GM21423 (cell line): ENCODE results near the gene ZFYVE28.
A peak's percentile ranks its signal among the peaks of the same experiment; 100 is the strongest.

ENCODE experiments used
- ATAC-seq: cut with Tn5 transposase; IDR thresholded peaks from one replicate; pipeline ENCODE4 v1.9.1; 2021; ENCODE audit warnings: mild to moderate bottlenecking, moderate library complexity; ENCODE audit not compliant: unreplicated experiment

Gene ZFYVE28

DNA sequence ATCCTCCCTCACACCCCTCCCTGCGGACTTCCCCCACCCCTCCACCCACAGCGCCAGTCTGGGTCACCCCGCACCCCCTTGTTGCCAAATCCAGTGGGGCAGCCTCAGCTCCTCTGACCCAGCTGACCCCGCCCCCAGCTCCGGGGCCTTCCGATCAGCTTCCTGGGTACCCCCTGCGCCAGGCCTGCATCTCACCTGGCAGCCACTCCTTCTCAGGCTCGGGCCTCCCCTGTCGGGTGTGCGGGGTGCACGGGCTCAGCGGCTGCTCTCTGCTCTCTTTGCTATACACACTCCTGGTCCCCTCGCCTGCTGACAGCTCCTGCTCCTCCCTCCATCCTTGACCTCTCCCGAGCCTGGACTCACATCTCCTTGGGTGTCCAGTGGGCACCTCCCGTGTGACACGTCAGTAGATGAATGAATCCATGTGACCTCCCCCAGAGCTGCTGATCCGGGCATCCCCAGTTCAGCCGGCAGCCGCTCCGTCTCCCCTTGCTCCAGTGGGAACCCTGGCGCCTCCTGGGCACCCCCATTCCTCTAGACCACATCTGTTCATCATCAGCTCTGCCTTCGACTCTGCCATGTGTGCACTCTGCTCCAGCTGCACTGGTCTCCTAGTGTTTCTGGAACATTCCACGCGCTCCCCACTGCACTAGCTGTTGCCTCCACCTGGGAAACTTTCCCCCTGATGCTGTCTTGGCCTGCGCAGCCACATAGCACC is 10.2 kb upstream of the ZFYVE28 start:
- ATAC-seq, result no peak

DNA sequence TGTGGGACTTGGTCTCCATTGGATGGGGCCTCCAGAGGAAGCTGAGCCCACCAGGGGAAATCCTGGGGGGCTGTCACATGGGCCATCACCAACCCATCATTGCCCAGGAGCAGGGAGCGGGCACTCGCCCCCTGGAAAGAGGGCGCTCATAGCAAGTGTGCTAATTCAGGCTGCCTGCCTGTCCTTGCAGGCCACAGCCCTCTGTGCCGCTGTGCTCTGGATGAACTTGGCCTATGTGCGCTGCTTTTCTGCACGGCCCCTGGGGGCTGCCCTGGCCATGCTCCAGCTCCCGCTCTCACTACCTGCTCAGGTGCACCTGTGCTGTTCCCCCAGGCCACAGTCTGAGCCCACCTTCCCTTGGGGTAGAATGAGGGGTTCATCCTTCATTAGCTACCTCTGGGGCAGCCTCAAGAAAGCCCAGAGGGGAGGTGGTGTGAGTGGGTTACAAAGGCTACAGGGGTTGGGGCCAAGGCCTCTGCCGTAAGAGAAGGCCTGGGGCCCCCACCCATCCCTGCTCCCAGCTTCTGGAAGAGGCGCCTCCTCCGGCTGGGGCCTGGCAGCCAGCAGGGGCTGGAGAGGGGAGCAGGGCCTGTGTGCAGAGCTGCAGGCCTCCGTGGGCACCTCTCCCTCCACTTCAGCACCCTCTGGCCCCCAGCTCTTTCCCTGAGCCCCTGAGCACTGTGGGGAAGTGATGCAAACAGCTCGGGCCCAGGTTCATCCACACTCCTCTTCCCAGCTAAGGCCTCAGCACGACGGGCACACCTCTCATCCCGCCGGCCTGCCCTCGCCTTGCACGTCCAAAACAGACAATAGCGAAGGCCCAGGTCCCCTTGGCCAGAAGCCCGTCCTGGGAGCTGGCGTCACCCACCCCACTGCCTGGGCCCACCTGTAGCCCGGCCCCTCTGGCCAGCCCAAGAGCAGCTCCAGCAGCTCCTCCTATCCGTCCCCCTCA is 9.2 kb upstream of the ZFYVE28 start:
- ATAC-seq, result no peak

DNA sequence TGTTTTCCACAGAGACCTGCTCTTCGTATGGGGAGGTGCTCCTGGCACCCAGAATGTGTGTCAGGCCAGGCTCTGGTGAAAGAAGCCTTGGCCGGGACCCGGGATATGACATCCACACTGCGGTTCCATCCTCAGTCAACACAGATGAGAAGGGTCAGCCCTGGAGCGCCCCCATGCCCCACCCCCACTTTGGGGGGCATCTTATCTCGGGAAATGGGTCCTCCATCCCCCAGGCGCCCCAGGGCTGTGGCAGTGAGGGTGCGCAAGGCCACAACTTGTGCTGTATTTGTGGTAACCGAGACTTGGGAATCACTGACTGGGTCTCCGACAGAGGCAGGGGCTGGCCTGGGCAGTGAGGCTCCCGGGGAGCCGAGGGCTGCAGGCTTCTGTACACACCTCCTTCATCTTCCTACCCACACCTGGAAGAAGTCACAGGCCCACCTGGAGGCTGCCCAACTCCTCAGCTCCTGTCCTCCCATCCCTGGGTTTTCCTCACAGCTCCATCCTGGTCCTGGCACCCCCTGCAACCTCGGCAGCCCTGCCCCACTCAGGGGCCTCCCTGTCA is 8.3 kb upstream of the ZFYVE28 start:
- ATAC-seq, result no peak

DNA sequence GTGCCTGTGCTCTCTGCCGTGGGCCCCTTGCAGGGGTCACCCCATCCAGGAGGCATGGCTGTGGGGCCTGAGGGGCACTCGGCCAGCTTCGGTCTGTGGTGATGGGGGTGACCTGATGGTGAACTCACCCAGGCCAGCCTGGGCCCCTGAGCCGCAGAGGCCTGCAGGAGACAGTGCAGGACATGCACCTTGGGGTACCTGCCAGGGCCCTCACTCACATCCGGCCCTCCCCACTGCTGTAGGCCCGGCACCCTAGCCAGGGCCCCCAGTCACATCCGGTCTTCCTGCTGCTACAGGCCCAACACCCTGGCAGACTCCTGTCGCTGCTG is 7.6 kb upstream of the ZFYVE28 start:
- no peak for ATAC-seq

DNA sequence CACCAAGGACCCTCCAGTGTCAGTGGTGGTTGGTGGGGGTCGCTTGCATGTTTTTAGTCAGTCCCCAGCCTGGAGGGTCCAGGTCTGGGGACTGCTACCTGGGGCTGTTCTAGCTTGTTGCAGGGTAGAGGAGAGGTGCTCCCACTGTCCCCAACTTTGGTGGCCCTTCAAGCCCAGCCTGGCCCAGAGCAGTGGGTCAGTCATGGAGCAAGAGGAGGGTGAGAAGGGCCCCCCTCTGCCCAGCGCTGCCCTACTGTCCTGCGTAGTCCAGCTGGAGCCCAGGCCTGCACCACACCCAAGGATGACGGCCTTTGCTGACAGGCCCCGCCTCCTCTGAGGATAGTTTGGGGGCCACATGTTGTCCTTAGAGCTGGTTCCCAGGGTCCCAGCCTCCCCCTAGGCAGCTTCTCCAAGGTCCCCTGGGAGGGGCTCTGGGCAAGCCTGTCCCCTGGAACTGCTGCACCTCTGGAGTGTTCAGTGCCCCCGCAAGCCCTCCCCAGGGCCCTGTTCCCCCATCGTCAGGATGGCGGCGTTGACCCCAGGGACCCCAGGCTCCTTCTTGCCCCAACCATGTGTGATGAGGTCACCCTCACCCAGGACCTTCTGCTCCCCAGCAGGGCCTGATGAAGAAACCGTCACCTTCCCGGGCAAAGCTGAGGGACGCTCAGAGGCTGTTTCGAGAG is 7.1 kb upstream of the ZFYVE28 start:
- no peak for ATAC-seq

DNA sequence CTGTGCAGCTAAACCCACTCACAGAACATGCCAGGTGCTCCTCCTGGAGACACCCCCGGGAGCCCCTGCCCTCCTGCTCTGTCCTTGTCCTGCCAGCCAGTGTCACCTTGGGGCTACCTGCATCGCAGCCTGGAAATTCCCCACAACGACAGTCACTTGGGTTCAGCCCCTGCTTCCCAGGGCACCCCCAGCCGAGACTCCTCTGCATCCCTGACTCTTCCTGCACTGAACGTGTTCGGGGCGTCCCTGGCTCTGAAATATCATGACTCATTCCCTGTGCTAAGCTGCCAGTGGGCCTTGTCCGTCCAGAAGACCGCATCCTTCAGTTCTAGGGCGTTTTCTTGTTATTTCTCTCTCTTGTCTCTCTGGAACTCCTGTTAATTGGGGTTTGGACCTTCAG is 6.1 kb upstream of the ZFYVE28 start:
- no peak for ATAC-seq

DNA sequence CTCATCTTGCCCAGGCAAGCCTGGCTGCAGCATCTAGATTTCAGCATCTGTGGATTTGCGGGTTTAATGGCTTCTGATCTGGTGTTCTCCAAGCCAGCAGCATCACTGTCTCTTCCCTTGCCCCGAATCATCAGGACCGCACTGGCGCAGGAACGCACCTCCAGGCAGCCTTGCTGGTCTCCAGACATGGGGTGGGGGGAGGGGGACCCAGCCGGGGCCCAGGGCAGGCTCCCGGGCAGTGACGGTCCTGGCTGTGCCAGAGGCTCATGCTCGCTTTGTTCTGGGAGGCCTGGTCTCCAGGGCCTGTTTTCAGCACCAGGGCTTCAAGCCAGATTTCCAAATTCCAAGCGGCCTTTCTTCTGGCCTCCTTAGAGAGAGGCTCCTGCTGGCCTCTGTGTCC is 5.2 kb upstream of the ZFYVE28 start:
- no peak for ATAC-seq

DNA sequence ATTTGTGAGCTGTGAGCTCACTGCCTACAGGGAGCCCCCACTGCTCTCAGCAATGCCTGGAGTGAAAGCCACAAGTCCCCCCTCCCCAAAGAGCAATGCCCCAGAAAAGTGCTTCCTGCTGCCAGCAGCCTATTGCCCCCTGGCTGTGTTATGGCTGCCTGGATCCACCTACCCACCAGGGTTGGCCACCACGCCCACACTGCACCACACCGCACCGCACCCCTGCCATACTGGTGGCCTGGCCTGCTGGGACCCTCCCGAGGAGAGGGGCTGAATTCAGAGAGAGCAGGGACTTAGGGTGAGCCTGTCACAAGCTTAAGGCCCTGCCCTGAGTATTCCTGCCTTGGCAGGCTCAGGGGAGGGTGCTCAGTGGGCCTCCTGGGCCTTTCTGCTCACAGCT is 4.6 kb upstream of the ZFYVE28 start:
- no peak for ATAC-seq

DNA sequence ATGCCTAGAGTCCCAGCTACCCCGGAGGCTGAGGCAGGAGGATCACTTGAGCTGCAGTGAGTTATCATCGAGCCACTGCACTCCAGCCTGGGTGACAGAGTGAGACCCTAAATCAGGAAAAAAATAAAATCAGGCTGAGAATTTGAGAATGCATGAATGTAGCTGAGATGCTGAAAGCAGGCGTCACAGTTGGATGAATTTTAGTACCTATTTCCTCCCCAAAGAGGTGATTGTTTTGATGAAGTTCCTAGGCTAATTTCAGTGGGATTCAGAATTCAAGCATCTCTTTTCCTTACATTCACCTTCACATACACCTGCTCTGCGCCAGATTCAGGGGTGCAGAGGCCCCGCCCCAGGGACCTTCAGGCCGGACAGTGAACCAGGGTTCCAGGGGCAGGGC is 3.5 kb upstream of the ZFYVE28 start:
- no peak for ATAC-seq

DNA sequence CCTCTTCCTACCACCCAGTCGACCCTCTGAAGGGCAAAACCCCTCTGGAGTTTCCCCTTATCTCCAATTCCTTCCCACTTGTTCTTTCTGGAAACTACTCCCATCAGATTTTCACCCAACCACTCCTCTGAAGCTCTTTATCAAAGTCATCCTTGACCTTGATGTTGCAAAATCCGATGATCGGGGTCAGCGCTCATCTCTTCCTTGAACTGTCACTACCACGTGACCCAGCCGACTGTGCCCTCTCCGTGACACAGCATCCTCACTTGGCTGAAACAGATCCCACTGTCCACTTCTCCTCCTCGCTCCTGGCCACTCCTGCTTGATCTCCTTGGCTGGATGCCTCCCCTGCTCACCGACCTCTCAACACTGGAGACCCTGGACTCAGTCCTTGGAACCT is 1.4 kb upstream of the ZFYVE28 start:
- ATAC-seq, result no peak

DNA sequence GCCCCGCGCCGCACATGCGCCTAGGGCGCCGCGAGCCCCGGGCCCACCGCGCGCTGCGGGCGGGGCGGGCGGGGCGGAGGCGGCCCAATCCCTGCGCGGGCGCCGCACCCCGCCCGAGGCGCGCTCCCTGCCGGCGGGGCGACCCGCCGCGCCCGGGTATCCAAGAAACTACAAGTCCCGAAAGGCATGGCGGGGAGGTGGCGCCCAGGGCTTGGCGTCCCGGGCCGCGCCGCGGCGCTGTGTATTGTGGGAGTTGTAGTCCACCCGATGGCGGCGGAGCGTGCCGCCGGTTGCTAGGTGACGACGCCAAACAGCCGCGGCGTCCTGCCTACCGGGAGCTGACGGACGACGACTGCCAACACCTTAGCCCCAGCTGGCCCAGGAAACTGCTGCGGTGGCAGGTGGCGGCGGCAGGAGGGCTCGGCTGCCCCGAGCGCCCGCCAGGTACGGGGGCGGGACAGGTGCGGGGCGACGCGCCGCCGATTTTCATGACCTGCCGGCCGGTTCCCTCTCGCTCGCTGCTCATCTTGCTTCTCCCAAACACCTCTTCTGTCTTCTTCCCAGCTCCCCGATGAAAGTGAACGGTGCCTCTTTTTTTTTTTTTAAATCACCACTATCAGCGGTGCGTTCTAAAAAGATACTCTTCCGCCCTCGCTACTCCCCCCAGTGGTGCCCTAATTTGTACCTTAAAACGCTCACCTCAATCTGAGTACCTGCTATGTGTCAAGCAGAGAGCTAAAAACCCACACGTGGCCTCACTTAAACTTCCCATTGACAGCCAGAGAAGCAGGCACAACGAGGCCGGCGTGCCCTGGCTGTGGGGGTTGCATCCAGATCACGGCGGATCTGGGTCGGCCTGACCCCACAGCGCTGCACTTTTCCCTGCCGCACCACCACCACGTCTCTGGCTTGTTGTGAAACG is 466 bp upstream of the ZFYVE28 start, which contains the start of gene CFAP99:
TSS of gene CFAP99 (plus strand) at position 306 of the 922 bp plus-strand sequence.
- peak; percentile 93 for ATAC-seq

DNA sequence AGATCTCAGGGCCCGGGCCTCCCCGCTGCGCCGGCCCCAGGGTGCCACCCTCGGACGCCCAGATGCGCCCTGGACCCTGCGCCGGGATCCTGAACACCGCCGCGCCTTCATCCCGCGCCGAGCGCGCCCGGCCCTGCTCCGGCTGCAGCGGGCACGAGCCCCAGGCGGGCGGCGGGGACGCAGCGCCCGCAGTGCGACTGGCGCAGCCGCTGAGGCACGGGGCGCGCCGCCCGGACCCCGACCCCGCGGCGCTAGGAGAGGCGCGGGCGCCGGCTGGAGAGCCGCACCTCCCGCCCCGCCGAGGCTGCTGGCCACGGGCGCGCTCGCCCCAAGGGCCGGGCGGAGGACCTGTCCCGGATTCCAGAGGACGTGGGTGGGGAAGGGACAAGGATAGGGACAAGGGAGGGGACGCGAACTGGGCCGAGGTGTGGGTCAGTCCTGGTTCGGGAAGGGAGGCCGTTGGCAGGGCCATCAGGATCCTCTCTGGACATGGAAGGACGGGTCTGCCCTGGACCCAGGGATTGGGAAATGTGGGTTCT is 1.1 kb downstream of the ZFYVE28 start:
- no peak for ATAC-seq

DNA sequence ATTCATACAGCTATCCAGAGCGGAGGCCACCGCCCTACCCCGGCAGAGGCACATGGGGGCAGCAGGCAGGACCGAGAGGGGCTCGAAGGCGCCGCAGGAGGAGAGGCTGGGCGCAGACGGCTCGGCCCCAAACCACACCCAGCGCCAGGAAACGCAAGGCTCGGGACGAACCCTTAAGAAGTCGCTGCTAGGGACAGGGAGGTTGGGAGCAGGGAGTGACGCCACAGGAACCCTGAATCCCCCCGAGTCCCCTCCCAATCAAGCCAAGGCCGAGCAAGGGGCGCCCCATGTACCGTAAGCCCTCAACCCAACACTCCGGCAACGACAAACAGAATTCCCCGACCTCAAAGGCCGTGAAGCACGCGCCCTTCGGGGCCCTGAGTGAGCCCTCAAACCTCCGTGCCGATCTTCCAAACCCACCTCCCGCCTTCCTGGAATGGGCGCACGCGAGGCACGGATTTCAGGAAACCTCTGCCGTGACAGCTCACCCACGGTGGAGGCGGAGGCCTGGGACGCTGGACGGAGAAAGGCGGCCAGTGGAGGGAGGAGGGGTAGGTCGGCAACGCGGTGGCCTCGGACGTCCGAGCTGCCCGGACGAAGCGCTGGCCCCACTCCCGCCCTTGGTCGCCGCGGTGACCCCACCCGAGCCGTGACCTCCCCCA is 1.8 kb downstream of the ZFYVE28 start:
- no peak for ATAC-seq

DNA sequence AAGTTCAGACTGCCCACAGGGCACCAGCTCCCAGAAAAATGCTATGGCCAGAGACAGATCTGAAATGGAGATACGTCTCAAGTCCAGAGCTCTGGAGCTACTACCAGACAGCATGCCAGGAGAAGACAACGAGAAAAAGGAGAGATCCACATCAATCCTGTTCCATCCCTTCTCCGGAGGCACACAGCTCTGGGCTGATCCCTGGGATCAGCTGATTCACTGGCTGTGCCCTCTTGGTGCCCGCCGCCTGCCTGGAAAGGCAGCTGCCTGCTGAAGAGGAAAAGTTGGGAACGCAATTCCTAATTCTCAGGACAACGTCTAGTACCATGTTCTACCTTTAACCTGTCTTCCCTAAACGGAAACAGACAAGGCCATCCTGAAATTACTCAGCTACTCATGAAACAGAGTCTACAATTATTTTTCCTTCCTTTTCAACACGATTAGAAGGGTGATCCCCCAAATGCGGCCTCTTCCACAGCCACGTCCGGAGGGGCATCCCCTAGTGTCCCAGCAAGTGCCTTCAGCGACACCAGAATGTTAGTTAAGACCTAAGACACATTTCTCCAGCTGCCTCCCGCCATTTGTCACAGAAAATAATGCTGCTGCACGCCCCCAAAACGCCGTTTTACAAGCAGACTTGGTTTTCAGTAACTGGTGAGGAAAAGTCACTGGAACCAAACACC is 2.4 kb downstream of the ZFYVE28 start:
- ATAC-seq, result no peak

DNA sequence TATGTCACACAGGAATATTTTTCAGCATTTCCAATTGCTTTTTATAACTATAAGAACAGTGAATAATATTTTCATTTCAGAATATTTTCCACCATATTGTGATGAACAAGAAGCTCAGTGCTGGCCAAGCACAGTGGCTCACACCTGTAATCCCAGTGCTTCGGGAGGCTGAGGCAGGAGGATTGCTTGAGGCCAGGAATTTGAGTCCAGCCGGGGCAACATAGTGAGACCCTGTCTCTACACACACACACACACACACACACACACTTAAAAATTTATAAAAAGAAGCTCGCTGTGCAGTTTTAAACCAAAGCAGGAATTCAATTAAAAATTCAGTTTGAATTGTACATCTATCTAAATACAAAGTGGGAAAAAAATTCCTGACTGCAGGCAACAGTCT is 3.2 kb downstream of the ZFYVE28 start:
- no peak for ATAC-seq

DNA sequence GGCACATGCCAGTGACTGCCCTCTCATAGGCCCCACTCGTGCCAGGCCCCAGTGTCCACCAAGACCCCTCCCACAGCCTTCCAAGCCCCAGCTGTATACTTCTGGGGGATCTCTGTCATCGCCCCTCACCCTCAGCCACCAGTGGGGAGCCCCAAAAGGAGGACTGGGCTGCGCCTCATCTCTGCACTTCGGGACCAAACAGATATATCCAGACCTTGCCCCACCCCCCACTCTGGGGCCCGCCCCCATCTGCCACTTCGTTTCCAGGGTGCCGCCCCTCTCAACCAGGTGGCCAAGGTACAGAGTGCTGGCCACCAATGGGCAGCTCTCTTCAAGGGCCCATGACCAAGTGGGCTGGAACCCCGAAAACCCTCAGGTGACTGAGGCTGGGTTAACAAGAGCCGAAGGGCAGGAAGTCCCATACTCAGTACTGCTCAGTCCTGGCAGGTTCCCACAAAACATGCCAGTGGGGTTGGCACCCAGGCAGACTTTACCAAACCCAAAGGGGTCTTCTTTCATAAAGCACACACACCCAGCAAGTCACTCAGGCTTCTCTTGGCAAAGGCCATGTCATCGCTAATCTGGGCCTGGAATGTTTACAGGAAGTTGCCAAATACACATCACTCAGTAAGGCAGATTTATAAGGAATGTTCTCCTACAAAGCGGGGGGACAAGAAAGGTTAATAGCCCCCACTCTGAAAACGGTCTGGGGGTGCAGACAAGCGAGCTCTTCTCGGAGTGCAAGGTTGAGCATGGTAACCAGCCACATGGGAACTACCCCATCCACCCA is 4.4 kb downstream of the ZFYVE28 start:
- no peak for ATAC-seq

DNA sequence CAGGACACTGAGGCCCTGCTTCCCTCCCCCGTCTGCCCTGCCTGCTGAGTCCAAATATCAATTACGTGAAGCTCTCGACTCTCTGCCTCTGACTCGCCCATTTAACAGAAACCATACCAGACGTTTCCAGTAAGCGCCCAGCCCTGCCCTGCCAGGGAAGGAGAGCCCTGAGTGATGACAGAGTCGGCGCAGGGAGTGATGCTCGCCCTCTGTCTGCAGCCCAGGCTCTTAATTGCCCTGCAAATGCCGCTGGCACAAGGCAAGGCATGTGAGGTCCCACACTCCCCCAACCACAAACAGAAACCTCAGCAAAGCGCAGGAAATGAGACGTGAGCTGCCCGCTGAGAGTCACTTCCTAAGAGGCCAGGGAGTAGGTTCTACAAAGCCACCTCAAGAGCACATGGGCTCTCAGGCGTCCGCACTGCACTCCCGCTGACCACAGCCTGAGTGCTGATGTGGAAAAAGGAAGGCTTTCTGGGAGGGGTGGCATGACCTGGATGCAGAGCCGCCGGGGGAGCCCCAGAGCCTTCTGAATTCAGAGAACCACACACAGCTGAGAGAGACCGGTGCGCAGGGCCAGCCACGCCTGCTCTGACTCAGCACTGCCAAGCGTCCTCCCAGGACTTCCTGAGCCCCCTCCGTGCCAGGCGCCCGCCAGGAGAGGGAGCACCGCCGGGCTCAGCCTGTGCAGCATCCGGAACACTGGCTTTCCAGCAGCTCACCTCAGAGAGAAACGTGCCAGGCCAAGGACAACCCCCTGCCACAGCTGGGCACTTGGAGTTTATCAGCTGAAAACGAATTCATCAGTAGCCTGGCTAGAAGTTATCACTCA is 5.3 kb downstream of the ZFYVE28 start:
- peak; percentile 70 for ATAC-seq
